ENCODE measurements around the gene AKR1B15.

GRCh38 chr7:134584290-134584689, 35.4 kb downstream of the AKR1B15 start:
- TF ChIP-seq CTCF (conservative IDR thresholded peaks at IDR 0.05) (no peak), ZFX (IDR thresholded peaks at IDR 0.05) (no peak)

Measured in C4-2B (cell line).